Aorta (tissue), 5 donors: Measurements from ENCODE around the gene WFDC9. TPM values are rescaled to one million over a fixed set of nuclear protein-coding genes. Genes with fewer than 3 reads are reported as not detected.
"Not testable (repeated sequence)": the region's sequence is repeated elsewhere in the genome, so short reads cannot be mapped to it uniquely, and the experiment has no call there.

Experiments
- ATAC-seq: fragments of 200-7000 bp; cut with Tn5 transposase; one replicate; pipeline ENCODE4 v1.9.1; 2022; ENCODE audit warnings: moderate library complexity; ENCODE audit not compliant: low FRiP score
- DNase-seq, 2 donors: peaks; one replicate each; pipeline ENCODE4 v3.0.0-alpha.2; 2020
- H3K27ac ChIP-seq, 2 donors: one replicate each; pipeline ENCODE4 v1.5.1; 2013; ENCODE audit warnings: low read length in 2 of 2, mild to moderate bottlenecking in 2 of 2, moderate library complexity in 2 of 2, control low read depth in 1 of 2, inconsistent platforms in 1 of 2, low read depth in 1 of 2
- H3K27me3 ChIP-seq, 2 donors: one replicate each; pipeline ENCODE4 v1.6.1; 2013; ENCODE audit warnings: control low read depth in 1 of 2, low read length in 1 of 2, mild to moderate bottlenecking in 1 of 2, moderate library complexity in 1 of 2; ENCODE audit not compliant: insufficient read depth in 2 of 2, control insufficient read depth in 1 of 2
- H3K36me3 ChIP-seq, 2 donors: one replicate each; pipeline ENCODE4 v1.6.1; 2013; ENCODE audit warnings: control low read depth in 1 of 2, low read length in 1 of 2, mild to moderate bottlenecking in 1 of 2; ENCODE audit not compliant: insufficient read depth in 2 of 2, control insufficient read depth in 1 of 2
- H3K4me1 ChIP-seq, 2 donors: one replicate each; pipeline ENCODE4 v1.6.1; 2013; ENCODE audit warnings: low read length in 2 of 2, control low read depth in 1 of 2, mild to moderate bottlenecking in 1 of 2, moderate library complexity in 1 of 2; ENCODE audit not compliant: insufficient read depth in 2 of 2, control insufficient read depth in 1 of 2
- H3K4me3 ChIP-seq, 2 donors: one replicate each; pipeline ENCODE4 v1.5.1; 2013; ENCODE audit warnings: low read length in 2 of 2, control low read depth in 1 of 2, mild to moderate bottlenecking in 1 of 2
- H3K9me3 ChIP-seq: one replicate; pipeline ENCODE4 v1.6.1; 2013; ENCODE audit warnings: mild to moderate bottlenecking, low read length; ENCODE audit not compliant: control insufficient read depth
- WGBS, 2 donors: extraction: QIAGEN DNeasy Blood & Tissue Kit; methylation state at CpG; one replicate each; pipeline ENCODE4 v1.1.7; 2013; 5-methylcytosine and 5-hydroxymethylcytosine counted together
- intact Hi-C, 2 donors: fragments of 100-400 bp; cut with DNase I; formaldehyde crosslinking; loops; one replicate each; pipeline versions ENCODE4 v1.14.2 to v1.15.0; 2022
- polyA plus RNA-seq, 2 donors: library from polyadenylated mRNA; stranded (reverse); fragments of 200-250 nt; gene quantifications; one replicate each; pipeline ENCODE4 v1.2.3, GENCODE V29; 2013
- total RNA-seq, 2 donors: library from RNA; stranded (reverse); fragmentation: NEBNext Ultra II Directional; extraction: Animal tissue kit (Norgen Biotek cat#: 25700); gene quantifications; one replicate each; pipeline ENCODE4 v1.2.1, GENCODE V29; 2021
- donor health status: healthy with polysubstance abuse.
- donor health status: Bipolar disorder and iron deficiency.
- donor health status: DM: no; HTN: no; CAD: no.
- donor health status: DM: no; HTN: no; CAD: no.
- donor health status: DM: yes; HTN: yes; CAD: no.

WFDC9 gene
- total and polyA plus RNA-seq, 4 donors: not detected

DNA sequence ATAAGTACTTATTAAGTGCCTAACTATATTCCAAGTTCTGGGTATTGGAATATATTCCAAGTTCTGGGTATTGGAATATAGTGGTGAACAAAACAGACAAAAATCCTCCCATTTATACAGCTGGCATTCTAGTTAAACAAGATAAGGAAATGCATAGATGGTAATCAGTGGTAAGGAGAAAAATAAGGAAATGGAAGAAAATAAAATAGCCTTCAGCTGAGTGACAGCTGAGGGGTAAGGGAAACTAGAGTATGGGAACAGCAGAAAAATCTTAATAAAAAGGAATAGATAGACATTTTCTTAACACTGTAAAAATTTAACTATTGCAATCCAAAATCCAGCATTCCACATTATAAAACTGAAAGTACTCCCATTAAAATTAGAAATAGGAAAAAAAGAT, 18.8 kb downstream of the WFDC9 start:
- no peak for ATAC-seq
- intact Hi-C loops: no loop called here
- H3K4me3 ChIP-seq: no peak overlapping the region
- peaks cover 0 to 2% of the 10 kb centered on the region in 2 donors for H3K27me3 ChIP-seq
- H3K27ac ChIP-seq: no peak overlapping the region
- H3K4me1 ChIP-seq: no peaks in the 10 kb centered on the region
- no peaks in the 10 kb centered on the region for H3K36me3 ChIP-seq
- no peak for DNase-seq
- no peaks in the 10 kb centered on the region for H3K9me3 ChIP-seq

DNA sequence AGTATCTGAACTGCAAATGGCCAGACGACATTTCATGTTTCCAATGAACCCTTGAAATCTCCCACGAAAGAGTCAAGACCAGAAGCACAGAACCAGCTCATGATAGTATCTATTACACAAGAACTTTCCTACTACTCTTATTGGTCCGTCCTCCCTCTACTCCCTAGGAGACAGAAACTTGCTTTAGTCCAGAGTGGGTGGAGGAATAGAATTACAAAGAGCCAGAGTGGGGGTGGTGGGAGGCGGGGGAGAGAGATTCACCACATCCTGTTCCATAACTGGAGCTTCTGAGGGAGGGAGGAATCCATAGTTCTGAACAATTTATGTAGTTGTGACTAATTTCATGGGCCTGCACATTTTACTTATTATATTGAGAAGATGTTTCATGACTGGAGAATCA, 20.0 kb downstream of the WFDC9 start:
- intact Hi-C loops: no loop called here
- 58 to 64% methylated on average over 4 of the region's 4 CpGs for WGBS, 2 donors
- Histone ChIP-seq H3K4me1 (no peaks in the 10 kb centered on the region), H3K27ac (no peak overlapping the region), H3K36me3 (no peaks in the 10 kb centered on the region), H3K4me3 (no peak overlapping the region), H3K9me3 (peaks cover 3% of the 10 kb centered on the region), H3K27me3 (peaks cover 0 to 2% of the 10 kb centered on the region in 2 donors)
- ATAC-seq (no peak), DNase-seq (no peak)

DNA sequence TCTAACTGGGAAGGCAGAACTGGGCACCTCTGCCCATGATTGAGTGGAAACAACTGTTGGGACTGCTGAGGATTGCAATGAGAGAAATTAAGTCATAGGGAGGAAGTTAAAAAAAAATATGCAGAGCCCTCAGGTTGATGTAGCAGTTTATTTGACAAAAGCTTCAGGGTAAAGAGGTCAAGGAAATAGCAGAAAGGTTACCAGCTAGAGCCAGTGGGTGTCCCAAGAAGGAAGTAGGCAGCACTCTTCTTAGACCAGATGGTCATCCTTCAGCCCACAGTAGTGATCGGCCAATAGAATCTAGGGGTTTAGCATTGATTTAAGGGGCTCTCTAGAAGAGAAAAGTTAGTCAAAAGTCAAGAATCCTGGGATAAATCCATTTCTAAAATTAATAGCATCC, 23.3 kb downstream of the WFDC9 start:
- Histone ChIP-seq H3K4me1 (no peaks in the 10 kb centered on the region), H3K4me3 (no peak overlapping the region), H3K27ac (no peak overlapping the region), H3K36me3 (no peaks in the 10 kb centered on the region), H3K27me3 (no peaks in the 10 kb centered on the region), H3K9me3 (peaks cover 3% of the 10 kb centered on the region)
- DNase-seq: no peak
- ATAC-seq: no peak
- WGBS, 2 donors: 86 to 88% methylated on average over 1 of the region's 1 CpG
- intact Hi-C loops: no loop called here

DNA sequence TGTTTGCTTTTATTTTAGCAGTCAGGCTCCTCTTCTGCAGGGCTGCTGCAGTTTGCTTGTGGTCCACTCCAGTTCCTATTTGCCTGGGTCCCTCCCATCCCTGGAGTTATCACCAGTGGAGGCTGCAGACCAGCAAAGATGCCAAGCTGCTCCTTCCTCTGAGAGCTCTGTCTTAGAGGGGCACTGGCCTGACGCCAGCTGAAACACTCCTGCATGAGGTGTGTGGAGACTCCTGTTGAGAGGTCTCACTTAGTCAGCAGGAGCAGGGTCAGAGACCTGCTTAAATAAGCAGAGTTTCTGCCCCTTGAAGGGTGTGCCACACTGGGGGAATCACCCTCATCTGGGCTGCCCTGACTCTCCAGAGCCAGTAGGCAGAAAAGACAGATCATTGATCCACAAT, 35.8 kb downstream of the WFDC9 start:
- no peak overlapping the region for H3K4me3 ChIP-seq
- ATAC-seq (no peak), DNase-seq (no peak)
- no peaks in the 10 kb centered on the region for H3K36me3 ChIP-seq
- H3K27me3 ChIP-seq: no peaks in the 10 kb centered on the region
- H3K9me3 ChIP-seq: peaks cover 4% of the 10 kb centered on the region
- H3K27ac ChIP-seq: no peak overlapping the region
- intact Hi-C loops: no loop called here
- H3K4me1 ChIP-seq: no peaks in the 10 kb centered on the region
- 22 to 33% methylated on average over 1 of the region's 1 CpG for WGBS, 2 donors

DNA sequence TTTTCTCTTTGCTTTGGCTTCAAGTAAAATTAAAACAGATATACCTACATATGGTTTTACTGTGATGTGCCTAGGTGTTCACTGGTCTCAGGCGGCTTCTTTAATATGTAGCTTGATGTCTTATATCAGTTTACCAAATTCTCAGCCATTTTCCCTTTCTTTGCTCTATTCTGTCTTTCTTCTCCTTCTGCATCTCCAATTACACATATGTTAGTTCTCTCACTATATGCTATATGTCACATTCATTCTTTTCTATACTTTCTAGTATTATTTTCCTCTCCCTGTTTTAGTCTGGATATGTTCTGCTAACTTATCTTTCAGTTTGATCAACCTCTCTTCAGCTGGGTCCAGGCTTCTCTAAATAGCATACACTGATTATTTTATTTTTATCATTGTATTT, 37.6 kb downstream of the WFDC9 start:
- peaks cover 2% of the 10 kb centered on the region for H3K9me3 ChIP-seq
- intact Hi-C loops: no loop called here
- H3K27me3 ChIP-seq: no peaks in the 10 kb centered on the region
- DNase-seq: no peak
- no peak for ATAC-seq
- no peak overlapping the region for H3K27ac ChIP-seq
- 37 to 40% methylated on average over 1 of the region's 1 CpG for WGBS, 2 donors
- H3K36me3 ChIP-seq: no peaks in the 10 kb centered on the region
- no peak overlapping the region for H3K4me3 ChIP-seq
- H3K4me1 ChIP-seq: no peaks in the 10 kb centered on the region

DNA sequence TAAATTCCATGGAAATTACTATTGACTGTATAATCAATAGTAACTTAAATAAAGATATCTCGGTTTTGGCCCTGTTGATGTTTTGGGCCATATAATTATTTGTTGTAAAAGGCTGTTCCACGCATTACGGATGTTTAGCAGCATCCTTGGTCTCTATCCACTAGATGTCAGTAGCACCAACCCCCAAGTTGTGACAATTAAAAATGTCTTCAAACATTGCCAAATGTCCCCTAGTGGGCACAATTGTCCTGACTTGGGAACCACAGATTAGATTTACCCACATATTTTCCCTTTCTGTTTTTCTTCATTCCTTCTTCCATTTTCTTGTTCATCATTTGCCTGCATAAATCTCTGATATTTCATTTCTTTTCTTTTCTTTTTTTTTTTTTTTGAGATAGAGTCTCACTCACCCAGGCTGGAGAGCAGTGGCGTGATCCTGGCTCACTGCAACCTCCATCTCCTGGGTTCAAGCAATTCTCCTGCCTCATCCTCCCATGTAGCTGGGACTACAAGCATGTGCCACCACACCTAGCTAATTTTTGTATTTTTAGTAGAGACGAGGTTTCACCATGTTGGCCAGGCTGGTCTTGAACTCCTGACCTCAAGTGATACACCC, 38.4 kb downstream of the WFDC9 start:
- no peak for DNase-seq
- WGBS, 2 donors: 58 to 62% methylated on average over 5 of the region's 5 CpGs
- Histone ChIP-seq H3K27me3 (no peaks in the 10 kb centered on the region), H3K9me3 (no peaks in the 10 kb centered on the region), H3K27ac (no peak overlapping the region), H3K4me1 (no peaks in the 10 kb centered on the region), H3K4me3 (no peak overlapping the region), H3K36me3 (no peaks in the 10 kb centered on the region)
- intact Hi-C loops: no loop called here
- no peak for ATAC-seq

DNA sequence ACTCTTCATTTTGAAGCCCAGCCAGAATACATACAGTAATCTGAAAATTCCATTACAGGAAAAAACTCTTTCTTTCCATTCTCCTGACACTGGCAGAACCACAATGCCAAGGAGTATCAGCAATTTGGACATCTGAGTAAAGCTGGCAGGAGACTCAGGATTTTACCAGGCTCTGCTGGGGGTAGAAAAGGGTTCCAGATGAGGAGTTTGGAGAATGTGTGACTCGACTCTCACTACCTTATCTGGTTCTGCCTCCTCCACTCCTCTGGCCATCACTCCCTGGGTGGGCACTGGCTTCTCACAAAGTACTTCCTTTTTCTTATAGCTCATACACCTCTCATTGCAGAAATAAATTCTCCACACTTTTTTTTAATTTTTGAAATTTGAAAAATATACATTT, 41.4 kb downstream of the WFDC9 start:
- H3K4me3 ChIP-seq: no peak overlapping the region
- ATAC-seq: no peak
- H3K27ac ChIP-seq: no peak overlapping the region
- H3K36me3 ChIP-seq: no peaks in the 10 kb centered on the region
- no peaks in the 10 kb centered on the region for H3K27me3 ChIP-seq
- WGBS, 2 donors: 20 to 24% methylated on average over 1 of the region's 1 CpG
- H3K9me3 ChIP-seq: no peaks in the 10 kb centered on the region
- no peak for DNase-seq
- no peaks in the 10 kb centered on the region for H3K4me1 ChIP-seq
- intact Hi-C loops: no loop called here

DNA sequence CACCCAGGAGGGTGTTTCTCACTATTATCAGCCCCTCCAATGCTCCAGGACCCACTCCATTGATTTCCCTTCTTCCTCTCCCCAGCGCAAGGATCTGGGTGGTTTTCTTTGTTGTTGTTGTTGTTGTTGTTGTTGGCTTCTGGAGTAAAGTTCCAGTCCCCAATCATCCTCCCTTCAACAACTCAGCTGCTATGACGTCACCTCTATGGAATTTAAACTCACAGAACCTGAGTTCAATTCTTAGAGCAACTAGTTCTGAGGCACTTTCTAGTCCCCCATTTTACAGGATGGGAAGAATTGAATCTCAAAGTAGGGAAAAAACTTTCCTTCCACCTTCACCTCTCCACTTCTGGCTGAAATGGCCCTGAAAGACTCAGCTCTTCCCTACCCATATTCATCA, 42.3 kb downstream of the WFDC9 start:
- intact Hi-C loops: no loop called here
- ATAC-seq (no peak), DNase-seq (no peak)
- WGBS, 2 donors: 64 to 85% methylated on average over 2 of the region's 2 CpGs
- Histone ChIP-seq H3K9me3 (no peaks in the 10 kb centered on the region), H3K36me3 (no peaks in the 10 kb centered on the region), H3K27ac (no peak overlapping the region), H3K4me1 (no peaks in the 10 kb centered on the region), H3K27me3 (no peaks in the 10 kb centered on the region), H3K4me3 (no peak overlapping the region)

DNA sequence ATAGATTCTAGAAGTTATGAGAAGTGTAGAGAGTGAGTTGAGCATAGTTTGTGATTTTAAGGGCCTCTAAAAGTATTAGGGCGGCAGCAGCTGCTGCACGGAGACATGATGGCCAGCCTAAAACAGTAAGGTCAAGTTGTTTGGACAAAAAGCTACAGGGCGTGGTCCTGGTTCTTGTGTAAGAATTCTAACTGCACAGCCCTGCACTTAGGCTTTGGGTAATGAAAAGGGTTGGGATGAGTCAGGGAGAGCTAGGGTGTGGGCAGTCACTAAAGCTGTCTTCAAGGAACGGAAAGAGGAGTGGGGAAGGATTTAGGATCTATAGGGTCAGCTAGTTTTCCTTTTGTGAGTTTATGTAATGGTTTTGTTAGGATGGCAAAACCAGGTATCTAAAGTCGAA, 45.1 kb downstream of the WFDC9 start:
- DNase-seq, ATAC-seq, H3K9me3 ChIP-seq, H3K4me1 ChIP-seq, intact Hi-C loops, H3K27me3 ChIP-seq, H3K36me3 ChIP-seq, H3K4me3 ChIP-seq, H3K27ac ChIP-seq: not testable (repeated sequence)
- WGBS, 2 donors: 84 to 90% methylated on average over 5 of the region's 5 CpGs
